ENCODE data around the gene HSPH1. TPM values are rescaled to one million over a fixed set of nuclear protein-coding genes. Genes with fewer than 3 reads are reported as not detected.

HSPH1 gene
- total RNA-seq, 1 experiment from 2014 or later, result 105 TPM

DNA sequence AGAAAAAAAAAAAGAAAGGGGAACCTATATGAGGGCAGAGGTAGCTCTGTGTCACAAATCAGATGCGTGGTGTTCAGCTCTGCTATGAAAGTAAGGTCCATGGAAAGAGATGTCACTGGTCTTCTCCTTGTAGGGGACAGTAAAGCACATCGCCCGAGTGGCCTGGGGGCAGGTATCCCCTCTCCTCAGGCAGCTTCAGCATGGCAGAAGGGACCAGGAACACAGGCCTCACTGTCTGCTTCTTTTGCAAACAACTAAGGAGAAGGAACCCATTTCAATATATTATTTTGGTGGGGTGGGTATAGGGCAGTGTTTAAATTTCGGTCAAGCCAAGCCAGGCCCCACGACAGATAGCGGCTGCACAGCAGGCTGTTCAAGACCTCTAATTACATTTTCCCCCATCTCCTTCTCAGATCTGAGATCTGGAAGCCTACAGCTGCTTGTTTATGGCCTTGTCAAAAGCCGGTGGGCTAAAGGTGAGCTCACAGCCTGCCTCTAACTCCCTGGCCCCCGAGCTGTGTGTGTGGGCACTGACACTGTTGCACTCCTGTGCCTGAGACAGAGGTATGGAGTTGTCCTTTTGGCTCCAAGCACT, 72.8 kb downstream of the HSPH1 start:
- ChIA-PET POLR2A (ENCODE audit: unreplicated experiment) (no interaction called here), CTCF (no interaction called here)
- Histone ChIP-seq H2AFZ (no peak overlapping the region), H3K27ac (no peak overlapping the region), H3K4me3 (no peak overlapping the region), H3K9me2 (ENCODE audit: insufficient read depth) (no peaks in the 10 kb centered on the region), H3K27me3 (ENCODE audit: insufficient read depth, low read depth) (peaks cover 10% of the 10 kb centered on the region; the same call in 1 of the 2 replicates), H3K36me3 (ENCODE audit: low read depth) (no peaks in the 10 kb centered on the region), H3K4me1 (replicated peaks; ENCODE audit: insufficient read depth) (peaks cover 3% of the 10 kb centered on the region; the same call in 1 of the 2 replicates), H3F3A (ENCODE audit: insufficient read depth, low read depth) (peaks cover under 1% of the 10 kb centered on the region; the same call in 1 of the 2 replicates), H4K20me1 (ENCODE audit: insufficient read depth) (no peaks in the 10 kb centered on the region), H3K9me3 (ENCODE audit: insufficient read depth, low read depth) (peaks cover 5% of the 10 kb centered on the region; the same call in 1 of the 2 replicates), H3K79me2 (ENCODE audit: low read depth) (no peaks in the 10 kb centered on the region), H3K4me2 (no peak overlapping the region)
- intact Hi-C loops (cut with micrococcal nuclease; ENCODE audit: unreplicated experiment), result no loop called here
- no peak for TF ChIP-seq EZH2 (IDR thresholded peaks at IDR 0.05; ENCODE audit: low read depth)
- TF ChIP-seq, protein P1, sequence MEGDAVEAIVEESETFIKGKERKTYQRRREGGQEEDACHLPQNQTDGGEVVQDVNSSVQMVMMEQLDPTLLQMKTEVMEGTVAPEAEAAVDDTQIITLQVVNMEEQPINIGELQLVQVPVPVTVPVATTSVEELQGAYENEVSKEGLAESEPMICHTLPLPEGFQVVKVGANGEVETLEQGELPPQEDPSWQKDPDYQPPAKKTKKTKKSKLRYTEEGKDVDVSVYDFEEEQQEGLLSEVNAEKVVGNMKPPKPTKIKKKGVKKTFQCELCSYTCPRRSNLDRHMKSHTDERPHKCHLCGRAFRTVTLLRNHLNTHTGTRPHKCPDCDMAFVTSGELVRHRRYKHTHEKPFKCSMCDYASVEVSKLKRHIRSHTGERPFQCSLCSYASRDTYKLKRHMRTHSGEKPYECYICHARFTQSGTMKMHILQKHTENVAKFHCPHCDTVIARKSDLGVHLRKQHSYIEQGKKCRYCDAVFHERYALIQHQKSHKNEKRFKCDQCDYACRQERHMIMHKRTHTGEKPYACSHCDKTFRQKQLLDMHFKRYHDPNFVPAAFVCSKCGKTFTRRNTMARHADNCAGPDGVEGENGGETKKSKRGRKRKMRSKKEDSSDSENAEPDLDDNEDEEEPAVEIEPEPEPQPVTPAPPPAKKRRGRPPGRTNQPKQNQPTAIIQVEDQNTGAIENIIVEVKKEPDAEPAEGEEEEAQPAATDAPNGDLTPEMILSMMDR (conservative IDR thresholded peaks at IDR 0.05), result no peak
- no peak for DNase-seq
- BruUV-seq (replicated peaks), result no TSS peak

Other genes with a start within 250 kb of the HSPH1 start
- gene TEX26, start 229.2 kb downstream of the HSPH1 start, total RNA-seq (2021), result not detected in 2 replicates
- 3.5 and 5.4 TPM in 2 replicates for gene B3GLCT, start 38.1 kb upstream of the HSPH1 start, total RNA-seq (2021)

Data from PC-9 (cell line).